Transverse colon (tissue), 4 donors: Measurements from ENCODE around the gene ZNF862.

ENCODE experiments used
- POLR2AphosphoS5 ChIP-seq, 3 donors: sonication (generic); formaldehyde crosslinking; IDR thresholded peaks; one replicate each; pipeline ENCODE4 v1.6.1; 2016; ENCODE audit warnings: antibody characterized with exemption in 3 of 3
- TF ChIP-seq, protein P1 (sequence below), 5 experiments: fragments of 200-600 bp in 3 of 5; fragments of 450-650 bp in 2 of 5; sonication (generic) in 3 of 5; IDR thresholded peaks; 1 replicate in 2 of 5; 2 replicates in 3 of 5; pipeline ENCODE4 v1.5.1; 2016 to 2017; ENCODE audit warnings: antibody characterized with exemption in 5 of 5, inconsistent platforms in 3 of 5, mild to moderate bottlenecking in 2 of 5, moderate library complexity in 1 of 5

- TF ChIP-seq, protein P1, sequence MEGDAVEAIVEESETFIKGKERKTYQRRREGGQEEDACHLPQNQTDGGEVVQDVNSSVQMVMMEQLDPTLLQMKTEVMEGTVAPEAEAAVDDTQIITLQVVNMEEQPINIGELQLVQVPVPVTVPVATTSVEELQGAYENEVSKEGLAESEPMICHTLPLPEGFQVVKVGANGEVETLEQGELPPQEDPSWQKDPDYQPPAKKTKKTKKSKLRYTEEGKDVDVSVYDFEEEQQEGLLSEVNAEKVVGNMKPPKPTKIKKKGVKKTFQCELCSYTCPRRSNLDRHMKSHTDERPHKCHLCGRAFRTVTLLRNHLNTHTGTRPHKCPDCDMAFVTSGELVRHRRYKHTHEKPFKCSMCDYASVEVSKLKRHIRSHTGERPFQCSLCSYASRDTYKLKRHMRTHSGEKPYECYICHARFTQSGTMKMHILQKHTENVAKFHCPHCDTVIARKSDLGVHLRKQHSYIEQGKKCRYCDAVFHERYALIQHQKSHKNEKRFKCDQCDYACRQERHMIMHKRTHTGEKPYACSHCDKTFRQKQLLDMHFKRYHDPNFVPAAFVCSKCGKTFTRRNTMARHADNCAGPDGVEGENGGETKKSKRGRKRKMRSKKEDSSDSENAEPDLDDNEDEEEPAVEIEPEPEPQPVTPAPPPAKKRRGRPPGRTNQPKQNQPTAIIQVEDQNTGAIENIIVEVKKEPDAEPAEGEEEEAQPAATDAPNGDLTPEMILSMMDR (IDR thresholded peaks at IDR 0.05): no peak
- no peak for TF ChIP-seq POLR2AphosphoS5 (IDR thresholded peaks at IDR 0.05)
These were observed 15.0 kb downstream of the ZNF862 start for GRCh38 chr7:149853157-149853556.
